Right atrium auricular region (tissue), 2 donors: ENCODE data around the gene OARD1. TPM values are rescaled to one million over a fixed set of nuclear protein-coding genes. Genes with fewer than 3 reads are reported as not detected.

Experiments
- DNase-seq: peaks from one replicate; pipeline ENCODE4 v3.0.0-alpha.2; 2019; ENCODE audit warnings: low spot score
- H3K27ac ChIP-seq, 2 donors: fragments of 200-600 bp; sonication (generic); 1 replicate in 1 of 2; 2 replicates in 1 of 2; pipeline ENCODE4 v1.5.1; 2016 to 2019
- H3K27me3 ChIP-seq, 2 donors: fragments of 200-600 bp; sonication (generic); one replicate each; pipeline versions ENCODE4 v1.5.1 to v1.6.0; 2017 to 2019
- H3K36me3 ChIP-seq: fragments of 200-600 bp; sonication (generic); one replicate; pipeline ENCODE4 v1.5.1; 2016
- H3K4me1 ChIP-seq, 2 donors: fragments of 200-600 bp; sonication (generic); one replicate each; pipeline versions ENCODE4 v1.5.1 to v1.6.0; 2017 to 2019
- H3K4me3 ChIP-seq, 2 donors: fragments of 200-600 bp; sonication (generic); 1 replicate in 1 of 2; 2 replicates in 1 of 2; pipeline ENCODE4 v1.5.1; 2017 to 2019; ENCODE audit warnings: mild to moderate bottlenecking in 1 of 2, moderate library complexity in 1 of 2
- H3K9me3 ChIP-seq, 2 donors: fragments of 200-600 bp; sonication (generic); one replicate each; pipeline ENCODE4 v1.5.1; 2019
- CTCF ChIP-seq, 2 donors: fragments of 200-600 bp; sonication (generic); IDR thresholded peaks; one replicate each; pipeline ENCODE4 v1.5.1; 2019; ENCODE audit warnings: antibody characterized with exemption in 2 of 2
- total RNA-seq, 2 donors: library from RNA; depleted of rRNA; stranded (reverse); fragments of >200 nt; gene quantifications; one replicate each; pipeline ENCODE4 v1.1.0, GENCODE V29; 2016

OARD1 gene
- total RNA-seq, 2 donors from 2014 or later, result 9.4 to 13.4 TPM

DNA sequence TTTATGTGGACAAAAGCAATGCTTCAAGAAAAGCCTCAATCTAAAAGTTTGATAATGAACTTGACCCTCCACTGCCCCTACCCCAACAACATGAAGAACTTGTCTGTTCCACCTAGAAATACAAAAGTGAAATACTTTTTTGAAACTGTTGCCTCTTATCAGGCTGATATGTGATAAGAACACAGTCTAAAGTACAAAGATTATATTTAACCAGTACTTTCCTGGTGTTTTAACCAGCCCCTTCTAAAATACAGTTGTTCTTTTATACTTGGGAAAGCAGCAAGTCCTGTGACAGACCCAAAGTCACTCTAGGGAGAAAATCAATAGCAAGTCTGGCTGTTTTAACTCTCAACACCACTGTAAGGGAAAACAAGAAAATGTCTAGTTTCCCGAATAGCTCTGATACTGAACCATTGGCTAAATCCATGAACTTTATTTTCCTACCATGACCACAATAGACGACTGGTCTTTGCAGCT lies 6.6 kb downstream of the OARD1 start:
- peaks cover 0 to 27% of the 10 kb centered on the region in 2 donors for H3K4me1 ChIP-seq

GRCh38 chr6:41064841-41065240 lies 7.3 kb downstream of the OARD1 start:
- no peak for TF ChIP-seq CTCF (IDR thresholded peaks at IDR 0.05)
- Histone ChIP-seq H3K4me3 (no peak overlapping the region), H3K27me3 (no peaks in the 10 kb centered on the region), H3K27ac (peak overlapping the region; percentile 3 to 94), H3K36me3 (peaks cover 56% of the 10 kb centered on the region), H3K4me1 (peaks cover 0 to 28% of the 10 kb centered on the region in 2 donors), H3K9me3 (no peaks in the 10 kb centered on the region)
- no peak for DNase-seq

More for the DNA sequence above, 6.6 kb downstream of the OARD1 start:
- no peaks in the 10 kb centered on the region for H3K9me3 ChIP-seq
- H3K27ac ChIP-seq, result peak overlapping the region; percentile 3 to 94
- H3K4me3 ChIP-seq, result no peak overlapping the region
- H3K36me3 ChIP-seq, result peaks cover 56% of the 10 kb centered on the region
- no peaks in the 10 kb centered on the region for H3K27me3 ChIP-seq
- no peak for TF ChIP-seq CTCF (IDR thresholded peaks at IDR 0.05)
- DNase-seq, result no peak

GRCh38 chr6:41063884-41064285 lies 8.3 kb downstream of the OARD1 start:
- H3K27me3 ChIP-seq, result no peaks in the 10 kb centered on the region
- peaks cover 54% of the 10 kb centered on the region for H3K36me3 ChIP-seq
- peak overlapping the region; percentile 40 to 94 for H3K27ac ChIP-seq
- no peak for DNase-seq
- TF ChIP-seq CTCF (IDR thresholded peaks at IDR 0.05), result no peak
- no peak overlapping the region for H3K4me3 ChIP-seq
- peaks cover 0 to 37% of the 10 kb centered on the region in 2 donors for H3K4me1 ChIP-seq
- no peaks in the 10 kb centered on the region for H3K9me3 ChIP-seq

DNA sequence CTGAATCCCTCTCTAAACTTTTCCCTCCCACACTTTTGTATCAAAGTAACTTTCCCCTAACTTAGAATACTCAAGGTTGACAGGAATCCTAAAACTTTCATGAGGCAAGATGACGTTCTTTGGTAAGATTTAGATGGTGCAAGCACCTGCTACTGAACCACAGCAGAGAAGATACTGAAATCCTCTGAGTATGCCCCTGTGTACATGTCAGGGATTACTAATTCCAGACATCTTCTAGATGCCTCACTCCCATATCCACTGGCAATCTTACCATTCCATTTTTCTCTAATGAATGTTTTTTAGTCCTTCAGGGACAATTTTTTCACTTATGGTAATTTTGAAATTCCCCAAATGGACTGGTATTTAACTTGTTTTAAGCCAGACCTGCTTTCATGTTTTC lies 10.1 kb downstream of the OARD1 start:
- H3K27ac ChIP-seq, result peak overlapping the region; percentile 40 to 94
- peaks cover 38% of the 10 kb centered on the region for H3K36me3 ChIP-seq
- no peak for DNase-seq
- no peak for TF ChIP-seq CTCF (IDR thresholded peaks at IDR 0.05)
- H3K27me3 ChIP-seq, result no peaks in the 10 kb centered on the region
- H3K4me1 ChIP-seq, result peaks cover 0 to 49% of the 10 kb centered on the region in 2 donors
- H3K4me3 ChIP-seq, result peak overlapping the region; percentile 3 to 8
- H3K9me3 ChIP-seq, result no peaks in the 10 kb centered on the region

GRCh38 chr6:41061196-41061726 lies 10.9 kb downstream of the OARD1 start:
- H3K9me3 ChIP-seq, result no peaks in the 10 kb centered on the region
- peaks cover 36% of the 10 kb centered on the region for H3K36me3 ChIP-seq
- TF ChIP-seq CTCF (IDR thresholded peaks at IDR 0.05), result no peak
- no peaks in the 10 kb centered on the region for H3K27me3 ChIP-seq
- H3K4me3 ChIP-seq, result peak overlapping the region in 1 of 2 donors; percentile 1
- H3K27ac ChIP-seq, result peak overlapping the region; percentile 40 to 94
- peaks cover 0 to 49% of the 10 kb centered on the region in 2 donors for H3K4me1 ChIP-seq
- DNase-seq, result no peak

- peaks cover 0 to 51% of the 10 kb centered on the region in 2 donors for H3K4me1 ChIP-seq
- DNase-seq, result no peak
- H3K36me3 ChIP-seq, result peaks cover 19% of the 10 kb centered on the region
- H3K4me3 ChIP-seq, result no peak overlapping the region
- no peak for TF ChIP-seq CTCF (IDR thresholded peaks at IDR 0.05)
- H3K27me3 ChIP-seq, result no peaks in the 10 kb centered on the region
- peak overlapping the region; percentile 84 to 94 for H3K27ac ChIP-seq
- H3K9me3 ChIP-seq, result no peaks in the 10 kb centered on the region
These were observed 12.6 kb downstream of the OARD1 start for GRCh38 chr6:41059556-41059955.
